ENCODE results near the gene TLL2.

- TF ChIP-seq CTCF (IDR thresholded peaks at IDR 0.05; ENCODE audit: borderline replicate concordance, extremely low read depth, low read length, poor library complexity, severe bottlenecking) = no peak
- no peak for TF ChIP-seq EZH2 (IDR thresholded peaks at IDR 0.05; ENCODE audit: borderline replicate concordance, low read depth, low read length, severe bottlenecking)
These were observed 137.2 kb downstream of the TLL2 start for GRCh38 chr10:96376483-96376882.
